ENCODE data around the gene IFNA16.
"Not testable (repeated sequence)": the region's sequence is repeated elsewhere in the genome, so short reads cannot be mapped to it uniquely, and the experiment has no call there.

Gene IFNA16

DNA sequence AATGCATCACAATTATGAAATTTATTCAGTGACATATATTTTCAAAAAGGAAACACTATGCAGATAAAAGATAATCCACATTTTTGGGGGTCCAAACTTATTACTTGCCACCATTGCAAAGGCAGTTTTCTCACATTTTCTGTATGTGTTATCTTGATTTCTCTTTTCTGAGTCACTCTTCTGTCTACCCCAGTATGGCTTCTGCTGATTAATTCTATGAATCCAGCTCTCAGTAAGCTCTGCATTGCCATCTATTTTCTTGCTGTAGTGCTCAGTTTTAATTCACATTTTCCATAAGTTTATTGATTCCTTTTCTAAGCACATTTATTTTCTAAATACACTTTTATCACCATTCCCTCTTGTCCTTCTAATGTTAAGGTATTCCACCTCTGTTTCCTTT lies 11.9 kb downstream of the IFNA16 start:
- FAIRE-seq (no peak), DNase-seq (ENCODE audit: insufficient read length, low spot score) (no peak)

DNA sequence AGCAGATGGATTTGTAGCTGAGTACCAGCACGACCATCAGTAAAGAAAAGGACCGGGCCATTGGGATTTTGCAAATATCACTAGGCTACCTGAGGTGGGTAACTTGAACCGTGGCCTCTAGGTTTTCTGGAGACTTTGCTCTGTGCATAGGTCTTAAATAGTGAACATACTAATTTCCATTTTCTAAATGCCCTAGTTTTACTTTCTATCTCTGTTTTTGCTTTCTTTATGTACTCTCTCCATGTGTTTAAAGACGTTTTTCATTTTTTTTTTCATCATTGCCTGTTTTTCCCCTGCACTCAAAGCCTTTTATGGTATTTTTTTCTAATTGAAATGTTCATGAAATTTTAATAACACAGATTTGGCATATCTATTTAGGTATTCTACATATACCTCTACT lies 15.0 kb downstream of the IFNA16 start, which contains the start of gene IFNA7:
IFNA7 (minus strand) TSS at position 101 of the 400 bp plus-strand sequence; CDS start at position 61, 40 bp downstream.
- not testable (repeated sequence) for DNase-seq (ENCODE audit: insufficient read length, low spot score); FAIRE-seq

DNA sequence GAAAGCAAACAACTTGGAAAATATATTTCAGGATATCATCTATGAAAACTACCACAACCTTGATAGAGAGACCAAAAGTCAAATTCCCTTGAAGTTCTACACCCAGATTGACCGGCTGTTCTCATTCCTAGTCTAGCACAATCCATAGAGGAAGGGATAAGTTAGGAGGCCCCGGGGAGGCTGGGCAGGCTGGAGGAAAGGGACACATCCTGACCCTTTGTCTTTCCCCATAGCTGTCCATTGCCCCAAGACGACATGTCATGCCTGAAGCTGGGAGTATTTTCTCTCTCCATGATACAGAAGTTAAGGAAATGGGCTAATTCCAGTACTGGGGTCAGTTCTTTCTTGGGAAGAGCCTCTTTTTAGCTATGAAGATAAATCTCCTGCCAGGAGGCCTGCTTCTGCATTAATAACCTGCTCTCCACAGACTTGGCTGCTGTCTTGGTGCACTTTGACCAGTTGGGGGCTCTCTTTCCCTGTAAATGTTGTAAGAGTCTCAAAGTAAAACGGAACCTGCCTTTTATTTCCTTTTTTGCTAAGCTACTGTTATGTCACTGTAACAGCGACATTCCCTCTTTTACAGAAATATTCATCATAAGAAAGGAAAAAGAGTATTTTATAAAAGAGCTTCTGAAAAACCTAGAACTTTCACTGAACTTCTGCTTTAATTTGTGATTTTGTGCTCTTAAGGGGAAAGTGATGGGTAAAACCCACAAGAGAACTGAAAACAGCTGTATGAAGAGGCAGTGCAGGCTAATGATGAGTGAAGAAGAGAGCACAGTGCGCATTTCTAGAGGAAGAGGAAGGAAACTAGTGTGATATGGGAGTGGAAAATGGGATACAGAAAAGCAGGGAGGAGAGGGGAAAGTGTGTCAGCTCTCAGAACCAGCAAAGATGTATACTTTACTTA lies 22.0 kb downstream of the IFNA16 start:
- DNase-seq (ENCODE audit: insufficient read length, low spot score); FAIRE-seq: not testable (repeated sequence)

DNA sequence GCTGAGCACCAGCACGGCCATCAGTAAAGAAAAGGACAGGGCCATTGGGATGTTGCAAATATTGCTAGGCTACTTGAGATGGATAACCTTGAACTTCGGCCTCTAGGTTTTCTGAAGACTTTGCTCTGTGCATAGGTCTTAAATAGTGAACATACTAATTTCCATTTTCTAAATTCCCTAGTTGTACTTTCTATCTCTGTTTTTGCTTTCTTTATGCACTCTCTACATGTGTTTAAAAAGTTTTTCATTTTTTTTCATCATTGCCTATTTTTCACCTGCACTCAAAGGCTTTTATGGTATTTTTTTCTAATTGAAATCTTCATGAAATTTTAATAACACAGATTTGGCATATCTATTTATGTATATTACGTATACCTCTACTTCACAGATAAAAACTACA lies 29.6 kb downstream of the IFNA16 start, which contains the start of gene IFNA4:
IFNA4 (minus strand) TSS at position 101 of the 400 bp plus-strand sequence; CDS start at position 45, 56 bp downstream.
- DNase-seq (ENCODE audit: insufficient read length, low spot score); FAIRE-seq: not testable (repeated sequence)

DNA sequence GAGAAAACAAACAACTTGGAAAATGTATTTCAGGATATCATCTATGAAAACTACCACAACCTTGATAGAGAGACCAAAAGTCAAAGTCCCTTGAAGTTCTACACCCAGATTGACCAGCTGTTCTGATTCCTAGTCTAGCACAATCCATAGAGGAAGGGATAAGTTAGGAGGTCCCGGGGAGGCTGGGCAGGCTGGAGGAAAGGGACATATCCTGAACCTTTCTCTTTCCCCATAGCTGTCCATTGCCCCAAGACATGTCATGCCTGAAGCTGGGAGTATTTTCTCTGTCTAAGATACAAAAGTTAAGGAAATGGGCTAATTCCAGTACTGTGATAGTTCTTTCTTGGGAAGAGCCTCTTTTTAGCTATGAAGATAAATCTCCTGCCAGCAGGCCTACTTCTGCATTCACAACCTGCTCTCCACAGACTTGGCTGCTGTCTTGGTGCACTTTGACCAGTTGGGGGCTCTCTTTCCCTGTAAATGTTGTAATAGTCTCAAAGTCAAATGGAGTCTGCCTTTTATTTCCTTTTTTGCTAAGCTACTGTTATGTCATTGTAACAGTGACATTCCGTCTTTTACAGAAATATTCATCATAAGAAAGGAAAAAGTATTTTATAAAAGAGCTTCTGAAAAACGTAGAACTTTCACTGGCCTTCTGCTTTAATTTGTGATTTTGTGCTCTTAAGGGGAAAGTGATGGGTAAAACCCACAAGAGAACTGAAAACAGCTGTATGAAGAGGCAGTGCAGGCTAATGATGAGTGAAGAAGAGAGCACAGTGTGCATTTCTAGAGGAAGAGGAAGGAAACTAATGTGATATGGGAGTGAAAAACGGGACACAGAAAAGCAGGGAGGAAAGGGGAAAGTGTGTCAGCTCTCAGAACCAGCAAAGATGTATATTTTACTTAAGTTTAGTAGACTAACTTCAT lies 34.0 kb downstream of the IFNA16 start:
- DNase-seq (ENCODE audit: insufficient read length, low spot score); FAIRE-seq: not testable (repeated sequence)

DNA sequence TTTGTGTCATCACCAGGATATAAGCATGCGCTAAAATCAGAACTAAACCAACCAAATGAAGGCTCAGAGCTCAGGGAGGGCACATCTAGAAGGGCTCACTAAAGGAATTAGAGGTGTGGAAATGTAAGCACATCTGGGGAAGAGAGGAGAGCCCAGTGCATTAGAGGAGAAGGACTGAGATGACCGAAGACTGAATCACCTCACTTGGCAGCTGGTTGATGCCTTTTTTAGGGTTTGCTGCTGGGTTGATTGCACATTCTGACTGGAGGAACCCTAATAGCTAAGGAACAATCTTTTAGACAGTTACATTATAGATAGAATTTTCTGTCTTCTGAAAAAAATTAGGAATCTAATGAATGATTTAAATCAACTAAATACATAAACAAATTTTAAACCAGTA lies 42.4 kb downstream of the IFNA16 start:
- FAIRE-seq (no peak), DNase-seq (ENCODE audit: insufficient read length, low spot score) (no peak)

DNA sequence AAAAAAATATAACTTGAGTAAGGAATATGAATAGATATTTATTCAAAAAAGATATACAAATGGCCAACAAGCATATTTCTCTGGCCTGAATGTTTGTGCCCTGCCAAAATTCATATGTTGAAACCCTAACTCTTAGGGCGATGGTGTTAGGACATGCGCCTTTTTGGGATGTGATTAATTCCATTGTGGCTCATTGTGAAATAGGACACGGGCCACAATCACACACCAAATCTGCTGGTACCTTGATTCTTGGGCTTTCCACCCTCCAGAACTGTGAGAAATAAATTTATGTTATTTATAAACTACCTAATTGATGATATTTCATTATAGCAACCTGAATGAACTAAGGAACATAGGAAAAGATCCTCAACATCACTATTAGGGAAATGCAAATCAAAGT lies 45.0 kb downstream of the IFNA16 start:
- DNase-seq (ENCODE audit: insufficient read length, low spot score) (no peak), FAIRE-seq (no peak)

DNA sequence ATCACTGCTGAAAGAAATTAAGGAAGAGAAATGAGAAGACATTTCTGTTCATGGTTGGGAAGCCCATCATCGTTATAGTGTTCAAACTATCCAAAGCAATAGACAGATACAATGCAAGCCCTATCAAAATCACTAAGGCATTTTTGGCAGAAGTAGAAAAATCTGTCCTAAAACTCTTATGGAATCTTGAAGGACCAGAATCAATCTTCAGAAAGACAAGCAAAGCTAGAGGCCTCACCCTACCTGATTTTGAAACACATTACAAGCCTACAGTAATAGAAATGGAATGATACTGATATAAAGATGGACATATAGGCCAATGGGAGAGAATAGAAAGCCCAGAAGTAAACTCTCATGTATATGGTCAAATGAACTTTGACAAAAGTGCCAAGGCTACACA lies 45.8 kb downstream of the IFNA16 start:
- no peak for FAIRE-seq

DNA sequence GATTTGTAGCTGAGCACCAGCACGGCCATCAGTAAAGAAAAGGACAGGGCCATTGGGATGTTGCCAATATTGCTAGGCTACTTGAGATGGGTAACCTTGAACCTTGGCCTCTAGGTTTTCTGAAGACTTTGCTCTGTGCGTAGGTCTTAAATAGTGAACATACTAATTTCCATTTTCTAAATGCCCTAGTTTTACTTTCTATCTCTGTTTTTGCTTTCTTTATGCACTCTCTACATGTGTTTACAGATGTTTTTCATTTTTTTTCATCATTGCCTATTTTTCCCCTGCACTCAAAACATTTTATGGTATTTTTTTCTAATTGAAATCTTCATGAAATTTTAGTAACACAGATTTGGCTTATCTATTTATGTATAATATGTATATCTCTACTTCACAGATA lies 50.6 kb downstream of the IFNA16 start, which contains the start of gene IFNA21:
IFNA21 (minus strand) TSS at position 101 of the 400 bp plus-strand sequence; CDS start at position 53, 48 bp downstream.
- not testable (repeated sequence) for FAIRE-seq; DNase-seq (ENCODE audit: insufficient read length, low spot score)

More for the DNA sequence above, 45.8 kb downstream of the IFNA16 start:
- no peak for DNase-seq (ENCODE audit: insufficient read length, low spot score)
